Duodenal mucosa (tissue), 2 donors: ENCODE results near the gene ABRACL.
"Not testable (repeated sequence)": the region's sequence is repeated elsewhere in the genome, so short reads cannot be mapped to it uniquely, and the experiment has no call there.

Experiments
- H3K27ac ChIP-seq: one replicate; pipeline ENCODE4 v1.7.0; 2013; ENCODE audit warnings: low read depth, low read length
- H3K27me3 ChIP-seq, 2 donors: one replicate each; pipeline ENCODE4 v1.7.0; 2013; ENCODE audit warnings: low read length in 2 of 2, control low read depth in 1 of 2; ENCODE audit not compliant: insufficient read depth in 2 of 2, control insufficient read depth in 1 of 2
- H3K36me3 ChIP-seq, 2 donors: one replicate each; pipeline ENCODE4 v1.7.0; 2013; ENCODE audit warnings: low read length in 2 of 2, control low read depth in 1 of 2; ENCODE audit not compliant: insufficient read depth in 2 of 2, control insufficient read depth in 1 of 2
- H3K4me1 ChIP-seq, 2 donors: one replicate each; pipeline ENCODE4 v1.7.0; 2013; ENCODE audit warnings: low read length in 2 of 2, control low read depth in 1 of 2; ENCODE audit not compliant: insufficient read depth in 2 of 2, control insufficient read depth in 1 of 2
- H3K4me3 ChIP-seq, 2 donors: one replicate each; pipeline ENCODE4 v1.7.0; 2013; ENCODE audit warnings: low read length in 2 of 2, low read depth in 1 of 2
- H3K9ac ChIP-seq, 2 donors: one replicate each; pipeline ENCODE4 v1.7.0; 2013; ENCODE audit warnings: low read length in 2 of 2, low read depth in 1 of 2
- H3K9me3 ChIP-seq, 2 donors: one replicate each; pipeline ENCODE4 v1.7.0; 2013; ENCODE audit warnings: low read length in 2 of 2, control low read depth in 1 of 2; ENCODE audit not compliant: control insufficient read depth in 1 of 2

The ABRACL gene

GRCh38 chr6:139008117-139008516 is 20.4 kb upstream of the ABRACL start:
- H3K36me3 ChIP-seq: no peaks in the 10 kb centered on the region
- H3K9me3 ChIP-seq: no peaks in the 10 kb centered on the region
- no peak overlapping the region for H3K4me3 ChIP-seq
- no peaks in the 10 kb centered on the region for H3K27me3 ChIP-seq
- H3K4me1 ChIP-seq: no peaks in the 10 kb centered on the region
- H3K9ac ChIP-seq: no peak overlapping the region
- no peak overlapping the region for H3K27ac ChIP-seq

DNA sequence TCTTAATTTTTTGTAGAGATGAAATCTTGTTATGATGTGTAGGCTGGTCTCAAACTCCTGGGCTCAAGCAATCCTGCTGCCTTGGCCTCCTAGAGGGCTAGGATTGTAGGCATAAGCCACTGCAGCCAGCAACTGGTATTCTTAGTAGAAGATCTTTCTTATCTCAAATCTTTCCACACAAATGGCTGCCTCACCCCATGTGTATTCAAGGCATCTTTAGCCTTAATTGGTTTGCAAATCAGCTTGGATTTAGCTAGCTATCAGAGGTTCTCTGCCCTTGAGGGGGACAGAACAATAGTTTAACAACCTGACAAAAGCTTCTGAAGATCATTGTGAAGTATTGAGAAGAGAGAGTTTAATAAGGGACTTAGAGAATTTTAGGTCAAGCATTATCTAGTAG is 17.9 kb upstream of the ABRACL start:
- no peaks in the 10 kb centered on the region for H3K27me3 ChIP-seq
- H3K4me1 ChIP-seq: no peaks in the 10 kb centered on the region
- no peak overlapping the region for H3K27ac ChIP-seq
- H3K36me3 ChIP-seq: no peaks in the 10 kb centered on the region
- no peaks in the 10 kb centered on the region for H3K9me3 ChIP-seq
- no peak overlapping the region for H3K4me3 ChIP-seq
- no peak overlapping the region for H3K9ac ChIP-seq

- H3K27me3 ChIP-seq: no peaks in the 10 kb centered on the region
- no peaks in the 10 kb centered on the region for H3K36me3 ChIP-seq
- H3K27ac ChIP-seq: no peak overlapping the region
- no peak overlapping the region for H3K9ac ChIP-seq
- H3K4me3 ChIP-seq: no peak overlapping the region
- H3K9me3 ChIP-seq: no peaks in the 10 kb centered on the region
- no peaks in the 10 kb centered on the region for H3K4me1 ChIP-seq
These were observed 16.6 kb upstream of the ABRACL start for GRCh38 chr6:139011980-139012379.

DNA sequence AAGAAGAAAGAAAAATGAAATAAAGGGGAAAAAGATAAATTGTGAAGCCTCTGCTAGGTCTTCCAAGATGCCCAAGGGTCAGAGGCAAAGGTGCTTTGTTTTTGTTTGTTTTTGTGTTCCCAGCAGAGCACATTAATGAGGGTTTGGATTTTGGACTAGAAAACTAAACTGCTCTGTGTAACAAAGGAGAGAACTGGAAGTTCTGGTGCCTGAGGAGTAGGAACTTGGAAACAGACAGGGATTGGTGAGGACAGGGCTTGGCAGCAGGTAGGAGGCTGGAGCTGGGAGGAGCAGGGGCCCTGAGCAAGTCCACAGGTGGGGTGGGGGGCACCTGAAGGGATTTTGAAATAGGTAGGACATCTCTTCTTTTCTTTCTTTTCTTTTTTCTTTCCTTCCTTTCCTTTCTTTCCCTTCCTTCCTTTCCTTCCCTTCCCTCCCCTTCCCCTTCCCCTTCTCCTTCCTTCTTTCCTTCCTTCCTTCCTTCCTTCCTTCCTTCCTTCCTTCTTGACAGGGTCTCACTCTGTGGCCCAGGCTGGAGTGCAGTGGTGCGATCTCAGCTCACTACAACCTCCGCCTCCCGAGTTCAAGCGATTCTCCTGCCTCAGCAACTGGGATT is 15.3 kb upstream of the ABRACL start:
- Histone ChIP-seq H3K27me3 (no peaks in the 10 kb centered on the region), H3K9me3 (no peaks in the 10 kb centered on the region), H3K36me3 (no peaks in the 10 kb centered on the region), H3K9ac (no peak overlapping the region), H3K4me1 (no peaks in the 10 kb centered on the region), H3K4me3 (no peak overlapping the region), H3K27ac (no peak overlapping the region)

DNA sequence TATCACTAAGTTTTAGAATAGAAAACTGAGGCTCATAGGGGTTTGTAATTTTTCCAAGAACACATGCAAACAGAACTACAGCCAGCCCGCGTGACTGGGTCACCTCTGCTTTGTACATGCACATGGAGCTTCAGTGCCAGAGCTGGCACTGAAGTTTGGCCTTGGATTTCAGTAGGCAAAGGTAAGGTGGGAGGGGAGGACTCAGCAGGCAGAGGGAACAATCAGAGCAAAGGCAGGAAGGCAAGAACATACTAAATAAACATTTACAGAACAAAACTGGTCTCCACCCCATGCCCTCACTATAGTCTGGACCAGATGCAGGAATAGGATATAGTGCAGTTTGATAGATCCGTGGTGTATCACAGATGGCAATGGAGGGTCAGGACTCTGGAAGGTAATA is 13.6 kb upstream of the ABRACL start:
- H3K9ac ChIP-seq: no peak overlapping the region
- H3K27me3 ChIP-seq: no peaks in the 10 kb centered on the region
- H3K36me3 ChIP-seq: no peaks in the 10 kb centered on the region
- H3K27ac ChIP-seq: no peak overlapping the region
- H3K4me1 ChIP-seq: no peaks in the 10 kb centered on the region
- H3K9me3 ChIP-seq: no peaks in the 10 kb centered on the region
- no peak overlapping the region for H3K4me3 ChIP-seq

DNA sequence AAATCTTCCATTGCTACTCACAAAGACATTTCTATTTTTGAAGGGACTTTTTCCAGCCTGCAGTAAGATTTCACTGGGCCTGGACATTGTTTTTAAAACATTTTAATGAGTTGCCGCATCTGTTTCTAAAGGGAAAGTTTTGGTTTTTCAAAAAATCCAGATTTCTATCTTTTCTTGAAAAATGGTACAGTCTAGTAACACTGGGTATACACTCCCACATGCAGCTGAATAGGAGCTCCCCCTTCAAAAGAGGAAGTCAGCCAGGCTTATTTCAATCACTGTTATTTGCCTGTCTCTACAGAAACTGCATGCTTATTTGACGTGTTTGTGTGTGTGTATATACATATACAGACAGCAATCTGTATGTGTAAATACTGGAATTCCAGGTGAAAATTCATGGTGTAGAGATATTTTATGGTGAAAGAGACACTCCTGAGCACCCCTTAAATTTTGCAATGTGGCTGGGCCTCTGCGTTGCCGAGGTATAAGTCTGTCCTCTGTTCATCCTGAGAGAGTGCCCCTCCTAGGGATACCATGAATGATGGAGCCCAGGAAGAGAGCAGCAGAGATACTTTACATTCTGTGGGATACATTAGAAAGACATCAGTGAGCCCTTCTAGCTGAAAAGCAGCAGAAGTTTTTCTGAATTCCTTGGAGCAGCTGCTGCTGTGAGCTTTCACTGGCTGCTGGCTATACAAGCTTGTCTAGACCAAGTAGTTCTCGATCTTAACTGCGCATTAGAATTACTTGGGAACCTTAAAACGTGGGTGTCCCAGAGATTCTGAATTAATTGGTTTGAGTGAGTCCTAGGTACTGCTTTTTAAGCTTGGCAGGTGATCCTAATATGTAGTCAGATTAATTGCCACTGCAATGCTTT is 12.0 kb upstream of the ABRACL start:
- H3K27me3 ChIP-seq: no peaks in the 10 kb centered on the region
- H3K9ac ChIP-seq: no peak overlapping the region
- H3K27ac ChIP-seq: no peak overlapping the region
- no peaks in the 10 kb centered on the region for H3K36me3 ChIP-seq
- no peaks in the 10 kb centered on the region for H3K9me3 ChIP-seq
- H3K4me3 ChIP-seq: no peak overlapping the region
- H3K4me1 ChIP-seq: no peaks in the 10 kb centered on the region

GRCh38 chr6:139017227-139017626 is 11.3 kb upstream of the ABRACL start:
- no peaks in the 10 kb centered on the region for H3K4me1 ChIP-seq
- no peaks in the 10 kb centered on the region for H3K9me3 ChIP-seq

DNA sequence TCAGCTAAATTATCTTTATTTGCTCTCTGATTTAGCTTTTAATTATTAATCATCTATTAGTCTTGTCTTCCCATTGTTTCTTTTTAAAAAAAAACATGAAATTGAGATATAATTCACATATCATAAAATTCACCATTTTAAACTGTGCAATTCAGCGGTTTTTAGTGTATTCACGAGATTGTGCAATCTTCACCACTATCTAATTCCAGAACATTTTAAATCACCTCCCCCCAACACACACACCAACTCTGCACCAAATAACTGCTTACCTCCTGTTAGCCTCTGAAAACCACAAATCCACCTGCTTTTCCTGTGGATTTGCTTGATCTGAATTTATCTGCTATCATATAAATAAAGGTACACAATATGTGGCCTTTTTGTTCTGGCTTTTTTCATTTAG is 8.8 kb upstream of the ABRACL start:
- Histone ChIP-seq H3K4me1 (no peaks in the 10 kb centered on the region), H3K27ac (no peak overlapping the region), H3K9me3 (no peaks in the 10 kb centered on the region), H3K4me3 (no peak overlapping the region), H3K27me3 (no peaks in the 10 kb centered on the region), H3K9ac (no peak overlapping the region), H3K36me3 (no peaks in the 10 kb centered on the region)

More at GRCh38 chr6:139017227-139017626, 11.3 kb upstream of the ABRACL start:
- Histone ChIP-seq H3K36me3 (no peaks in the 10 kb centered on the region), H3K27me3 (no peaks in the 10 kb centered on the region), H3K4me3 (no peak overlapping the region), H3K9ac (no peak overlapping the region), H3K27ac (no peak overlapping the region)

GRCh38 chr6:139020689-139021088 is 7.9 kb upstream of the ABRACL start:
- H3K9me3 ChIP-seq: no peaks in the 10 kb centered on the region
- no peaks in the 10 kb centered on the region for H3K4me1 ChIP-seq
- H3K4me3 ChIP-seq: no peak overlapping the region
- H3K36me3 ChIP-seq: no peaks in the 10 kb centered on the region
- no peak overlapping the region for H3K9ac ChIP-seq
- H3K27me3 ChIP-seq: no peaks in the 10 kb centered on the region
- H3K27ac ChIP-seq: no peak overlapping the region

DNA sequence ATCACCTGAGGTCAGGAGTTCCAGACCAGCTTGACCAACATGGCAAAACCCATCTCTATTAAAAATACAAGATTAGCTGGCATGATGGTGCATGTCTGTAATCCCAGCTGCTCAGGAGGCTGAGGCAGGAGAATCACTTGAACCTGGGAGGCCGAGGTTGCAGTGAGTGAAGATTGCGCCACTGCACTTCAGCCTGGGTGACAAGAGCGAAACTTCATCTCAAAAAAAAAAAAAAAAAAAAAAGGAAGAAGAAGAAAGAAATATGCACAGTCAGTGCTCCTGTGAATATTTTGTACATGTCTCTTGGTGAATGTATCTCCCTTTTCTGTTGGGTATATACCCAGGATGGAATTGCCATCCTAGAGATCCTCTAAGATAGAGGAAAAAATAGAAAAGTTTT is 3.1 kb upstream of the ABRACL start:
- H3K4me1 ChIP-seq: peaks cover 10 to 16% of the 10 kb centered on the region in 2 donors
- not testable (repeated sequence) for H3K9ac ChIP-seq, H3K36me3 ChIP-seq, H3K4me3 ChIP-seq, H3K9me3 ChIP-seq, H3K27ac ChIP-seq, H3K27me3 ChIP-seq
